Measurements from ENCODE around the gene MRPL20.

The MRPL20 gene

GRCh38 chr1:1353389-1354151 lies 53.5 kb downstream of the MRPL20 start:
- Histone ChIP-seq H3K4me1 (ENCODE audit: control insufficient read depth, low read length) (no peaks in the 10 kb centered on the region), H3K4me3 (ENCODE audit: low read length) (no peak overlapping the region), H3K4me2 (ENCODE audit: low read length) (no peak overlapping the region), H3K79me2 (ENCODE audit: control insufficient read depth, low read length) (peaks cover 3% of the 10 kb centered on the region), H3K27me3 (ENCODE audit: control insufficient read depth, low read length) (peaks cover 22% of the 10 kb centered on the region), H3K36me3 (ENCODE audit: control insufficient read depth, low read length) (no peaks in the 10 kb centered on the region), H4K20me1 (ENCODE audit: control insufficient read depth, insufficient read depth, low read depth, low read length) (no peaks in the 10 kb centered on the region), H3K9me3 (ENCODE audit: control insufficient read depth, insufficient read depth, low read length) (no peaks in the 10 kb centered on the region), H3K9me2 (replicated peaks; ENCODE audit: control insufficient read depth, low read length) (no peaks in the 10 kb centered on the region), H3K27ac (ENCODE audit: low read depth, low read length) (no peak overlapping the region), H3F3A (ENCODE audit: control insufficient read depth, insufficient read depth) (no peaks in the 10 kb centered on the region; the same call in 1 of the 2 replicates)
- TF ChIP-seq EZH2phosphoT487 (IDR thresholded peaks at IDR 0.05; ENCODE audit: borderline replicate concordance, low read length) (no peak), CTCF (IDR thresholded peaks at IDR 0.05; ENCODE audit: low read depth, low read length, poor library complexity, severe bottlenecking) (no peak)

GRCh38 chr1:1352786-1353388 lies 54.2 kb downstream of the MRPL20 start:
- no peaks in the 10 kb centered on the region for H3K36me3 ChIP-seq (ENCODE audit: control insufficient read depth, low read length)
- no peaks in the 10 kb centered on the region for H3K9me3 ChIP-seq (ENCODE audit: control insufficient read depth, insufficient read depth, low read length)
- peaks cover 10% of the 10 kb centered on the region for H3K79me2 ChIP-seq (ENCODE audit: control insufficient read depth, low read length)
- no peak overlapping the region for H3K4me3 ChIP-seq (ENCODE audit: low read length)
- no peak overlapping the region for H3K27ac ChIP-seq (ENCODE audit: low read depth, low read length)
- H4K20me1 ChIP-seq (ENCODE audit: control insufficient read depth, insufficient read depth, low read depth, low read length): no peaks in the 10 kb centered on the region
- H3K4me1 ChIP-seq (ENCODE audit: control insufficient read depth, low read length): peaks cover 5% of the 10 kb centered on the region
- no peak overlapping the region for H3K4me2 ChIP-seq (ENCODE audit: low read length)
- no peaks in the 10 kb centered on the region for H3K9me2 ChIP-seq (replicated peaks; ENCODE audit: control insufficient read depth, low read length)
- H3K27me3 ChIP-seq (ENCODE audit: control insufficient read depth, low read length): peaks cover 16% of the 10 kb centered on the region
- no peak for TF ChIP-seq EZH2phosphoT487 (IDR thresholded peaks at IDR 0.05; ENCODE audit: borderline replicate concordance, low read length)
- TF ChIP-seq CTCF (IDR thresholded peaks at IDR 0.05; ENCODE audit: low read depth, low read length, poor library complexity, severe bottlenecking): no peak
- no peaks in the 10 kb centered on the region; the same call in 1 of the 2 replicates for H3F3A ChIP-seq (ENCODE audit: control insufficient read depth, insufficient read depth)
